ENCODE results near the gene FZD7.
A peak's percentile ranks its signal among the peaks of the same experiment; 100 is the strongest.

Gene FZD7

GRCh38 chr2:202042444-202042843 lies 8.8 kb downstream of the FZD7 start:
- Histone ChIP-seq H3K4me2 (ENCODE audit: low read length) (no peak overlapping the region), H3K4me1 (ENCODE audit: control insufficient read depth in 1 of 2, insufficient read depth in 2 of 2, low read length in 2 of 2) (peaks cover 2 to 7% of the 10 kb centered on the region in 2 experiments), H4K12ac (ENCODE audit: low read depth, low read length) (no peak overlapping the region), H3K23ac (ENCODE audit: low read length) (no peak overlapping the region), H2AFZ (ENCODE audit: insufficient read depth, low read length, poor library complexity) (no peak overlapping the region), H2BK120ac (ENCODE audit: insufficient read depth, low read length, poor library complexity) (no peak overlapping the region), H3K14ac (ENCODE audit: low read length) (no peak overlapping the region), H2BK5ac (ENCODE audit: low read depth, low read length, poor library complexity) (no peak overlapping the region), H3K27ac (ENCODE audit: low read depth, low read length) (no peak overlapping the region), H3K9ac (ENCODE audit: low read length) (peak overlapping the region; percentile 79), H3K18ac (ENCODE audit: low read length) (no peak overlapping the region), H4K91ac (ENCODE audit: low read depth, low read length) (no peak overlapping the region), H3K4me3 (ENCODE audit: low read depth, low read length) (no peak overlapping the region), H3K27me3 (ENCODE audit: insufficient read depth, low read length) (no peaks in the 10 kb centered on the region), H3K9me3 (ENCODE audit: insufficient read depth, low read depth, low read length) (no peaks in the 10 kb centered on the region), H4K8ac (ENCODE audit: low read depth, low read length) (no peak overlapping the region), H3K79me1 (ENCODE audit: low read length) (no peaks in the 10 kb centered on the region), H2AK5ac (ENCODE audit: low read length) (no peak overlapping the region), H3K79me2 (ENCODE audit: control insufficient read depth, insufficient read depth, low read length, poor library complexity) (no peaks in the 10 kb centered on the region), H3K36me3 (ENCODE audit: control insufficient read depth in 1 of 2, insufficient read depth in 2 of 2, low read length in 2 of 2) (no peaks in the 10 kb centered on the region), H2BK12ac (ENCODE audit: low read length) (no peak overlapping the region), H3K4ac (ENCODE audit: low read depth, low read length) (no peak overlapping the region)
- no CpG with 5 or more reads among the region's 5 CpGs for WGBS (ENCODE audit: extremely low coverage, insufficient coverage, insufficient read length)
- DNase-seq: no peak

DNA sequence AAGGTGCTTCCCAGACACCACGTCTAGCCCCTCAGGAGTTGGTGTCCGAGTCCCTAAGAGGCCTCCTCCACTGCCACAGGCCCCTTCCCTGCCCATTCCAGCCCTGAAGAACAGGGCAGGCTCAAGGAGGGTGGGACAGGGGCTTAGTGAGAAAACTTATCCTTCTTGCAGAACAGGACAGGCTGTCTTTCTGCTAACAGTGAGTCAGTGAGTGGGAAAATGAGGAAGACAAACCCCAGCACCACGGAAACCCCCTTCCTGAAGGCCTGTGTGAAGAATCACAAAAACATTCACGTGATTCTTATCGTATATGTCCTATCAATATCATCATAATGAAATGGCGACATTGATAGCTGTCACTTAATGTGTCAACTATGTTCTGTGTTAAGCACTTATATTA lies 9.8 kb downstream of the FZD7 start:
- Histone ChIP-seq H4K91ac (ENCODE audit: low read depth, low read length) (no peak overlapping the region), H3K27ac (ENCODE audit: low read depth, low read length) (no peak overlapping the region), H3K4me1 (ENCODE audit: control insufficient read depth in 1 of 2, insufficient read depth in 2 of 2, low read length in 2 of 2) (peaks cover 2 to 7% of the 10 kb centered on the region in 2 experiments), H4K12ac (ENCODE audit: low read depth, low read length) (no peak overlapping the region), H2AFZ (ENCODE audit: insufficient read depth, low read length, poor library complexity) (peak overlapping the region; percentile 17), H3K23ac (ENCODE audit: low read length) (no peak overlapping the region), H2BK12ac (ENCODE audit: low read length) (peak overlapping the region; percentile 63), H3K9ac (ENCODE audit: low read length) (no peak overlapping the region), H3K79me2 (ENCODE audit: control insufficient read depth, insufficient read depth, low read length, poor library complexity) (no peaks in the 10 kb centered on the region), H3K4me3 (ENCODE audit: low read depth, low read length) (no peak overlapping the region), H3K4ac (ENCODE audit: low read depth, low read length) (no peak overlapping the region), H3K36me3 (ENCODE audit: control insufficient read depth in 1 of 2, insufficient read depth in 2 of 2, low read length in 2 of 2) (no peaks in the 10 kb centered on the region), H2BK5ac (ENCODE audit: low read depth, low read length, poor library complexity) (no peak overlapping the region), H2BK120ac (ENCODE audit: insufficient read depth, low read length, poor library complexity) (no peak overlapping the region), H4K8ac (ENCODE audit: low read depth, low read length) (no peak overlapping the region), H3K79me1 (ENCODE audit: low read length) (no peaks in the 10 kb centered on the region), H2AK5ac (ENCODE audit: low read length) (no peak overlapping the region), H3K14ac (ENCODE audit: low read length) (no peak overlapping the region), H3K18ac (ENCODE audit: low read length) (no peak overlapping the region), H3K27me3 (ENCODE audit: insufficient read depth, low read length) (no peaks in the 10 kb centered on the region), H3K4me2 (ENCODE audit: low read length) (no peak overlapping the region), H3K9me3 (ENCODE audit: insufficient read depth, low read depth, low read length) (no peaks in the 10 kb centered on the region)
- DNase-seq: peak in 1 of 2 donors; percentile 27
- no CpG with 5 or more reads among the region's 6 CpGs for WGBS (ENCODE audit: extremely low coverage, insufficient coverage, insufficient read length)

DNA sequence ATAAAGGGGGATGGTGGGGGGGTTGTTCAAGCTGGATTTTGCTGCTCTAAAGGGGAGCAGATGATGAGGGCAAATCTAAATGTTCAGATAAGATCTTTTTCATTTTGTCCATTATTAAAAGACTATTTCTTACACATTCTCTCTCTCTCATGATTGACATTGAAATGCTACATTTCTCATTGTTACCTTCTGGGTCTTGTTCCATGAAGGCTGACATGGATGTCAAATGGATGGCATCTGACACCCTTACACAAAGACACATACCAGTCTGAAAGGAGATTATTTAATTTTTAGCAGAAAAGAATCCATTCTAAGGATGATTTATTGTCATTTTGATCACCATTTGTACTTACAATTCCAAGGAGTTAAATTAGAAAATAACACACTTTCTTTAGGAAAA lies 11.1 kb downstream of the FZD7 start:
- Histone ChIP-seq H4K8ac (ENCODE audit: low read depth, low read length) (no peak overlapping the region), H3K18ac (ENCODE audit: low read length) (no peak overlapping the region), H3K14ac (ENCODE audit: low read length) (no peak overlapping the region), H2AK5ac (ENCODE audit: low read length) (no peak overlapping the region), H2BK5ac (ENCODE audit: low read depth, low read length, poor library complexity) (no peak overlapping the region), H3K4me2 (ENCODE audit: low read length) (no peak overlapping the region), H3K9me3 (ENCODE audit: insufficient read depth, low read depth, low read length) (no peaks in the 10 kb centered on the region), H3K4ac (ENCODE audit: low read depth, low read length) (no peak overlapping the region), H3K27me3 (ENCODE audit: insufficient read depth, low read length) (no peaks in the 10 kb centered on the region), H3K4me3 (ENCODE audit: low read depth, low read length) (no peak overlapping the region), H2BK120ac (ENCODE audit: insufficient read depth, low read length, poor library complexity) (no peak overlapping the region), H2BK12ac (ENCODE audit: low read length) (no peak overlapping the region), H4K12ac (ENCODE audit: low read depth, low read length) (no peak overlapping the region), H3K27ac (ENCODE audit: low read depth, low read length) (no peak overlapping the region), H3K9ac (ENCODE audit: low read length) (no peak overlapping the region), H3K4me1 (ENCODE audit: control insufficient read depth in 1 of 2, insufficient read depth in 2 of 2, low read length in 2 of 2) (peaks cover 0 to 4% of the 10 kb centered on the region in 2 experiments), H3K36me3 (ENCODE audit: control insufficient read depth in 1 of 2, insufficient read depth in 2 of 2, low read length in 2 of 2) (no peaks in the 10 kb centered on the region), H3K23ac (ENCODE audit: low read length) (no peak overlapping the region), H3K79me1 (ENCODE audit: low read length) (no peaks in the 10 kb centered on the region), H2AFZ (ENCODE audit: insufficient read depth, low read length, poor library complexity) (no peak overlapping the region), H3K79me2 (ENCODE audit: control insufficient read depth, insufficient read depth, low read length, poor library complexity) (no peaks in the 10 kb centered on the region), H4K91ac (ENCODE audit: low read depth, low read length) (no peak overlapping the region)
- no peak for DNase-seq

- no peak overlapping the region for H4K91ac ChIP-seq (ENCODE audit: low read depth, low read length)
- no peak overlapping the region for H3K4me3 ChIP-seq (ENCODE audit: low read depth, low read length)
- H3K9ac ChIP-seq (ENCODE audit: low read length): no peak overlapping the region
- no peak overlapping the region for H3K14ac ChIP-seq (ENCODE audit: low read length)
- H3K4me1 ChIP-seq (ENCODE audit: control insufficient read depth in 1 of 2, insufficient read depth in 2 of 2, low read length in 2 of 2): peaks cover 0 to 4% of the 10 kb centered on the region in 2 experiments
- H3K36me3 ChIP-seq (ENCODE audit: control insufficient read depth in 1 of 2, insufficient read depth in 2 of 2, low read length in 2 of 2): no peaks in the 10 kb centered on the region
- WGBS (ENCODE audit: extremely low coverage, insufficient coverage, insufficient read length): no CpG with 5 or more reads among the region's 7 CpGs
- no peaks in the 10 kb centered on the region for H3K9me3 ChIP-seq (ENCODE audit: insufficient read depth, low read depth, low read length)
- no peak overlapping the region for H2BK5ac ChIP-seq (ENCODE audit: low read depth, low read length, poor library complexity)
- H3K79me2 ChIP-seq (ENCODE audit: control insufficient read depth, insufficient read depth, low read length, poor library complexity): no peaks in the 10 kb centered on the region
- no peak overlapping the region for H3K4me2 ChIP-seq (ENCODE audit: low read length)
- no peaks in the 10 kb centered on the region for H3K27me3 ChIP-seq (ENCODE audit: insufficient read depth, low read length)
- H3K18ac ChIP-seq (ENCODE audit: low read length): no peak overlapping the region
- H3K79me1 ChIP-seq (ENCODE audit: low read length): no peaks in the 10 kb centered on the region
- no peak overlapping the region for H4K12ac ChIP-seq (ENCODE audit: low read depth, low read length)
- H2AK5ac ChIP-seq (ENCODE audit: low read length): no peak overlapping the region
- no peak overlapping the region for H2BK120ac ChIP-seq (ENCODE audit: insufficient read depth, low read length, poor library complexity)
- no peak overlapping the region for H3K23ac ChIP-seq (ENCODE audit: low read length)
- DNase-seq: no peak
- no peak overlapping the region for H3K27ac ChIP-seq (ENCODE audit: low read depth, low read length)
- H2BK12ac ChIP-seq (ENCODE audit: low read length): no peak overlapping the region
- H3K4ac ChIP-seq (ENCODE audit: low read depth, low read length): no peak overlapping the region
- H4K8ac ChIP-seq (ENCODE audit: low read depth, low read length): no peak overlapping the region
- no peak overlapping the region for H2AFZ ChIP-seq (ENCODE audit: insufficient read depth, low read length, poor library complexity)
Observed at GRCh38 chr2:202046572-202046971, 12.9 kb downstream of the FZD7 start.
